Lower lobe of right lung (tissue), 2 donors: Measurements from ENCODE around the gene EVPL. TPM values are rescaled to one million over a fixed set of nuclear protein-coding genes. Genes with fewer than 3 reads are reported as not detected.
A peak's percentile ranks its signal among the peaks of the same experiment; 100 is the strongest.

Experiments
- ATAC-seq, 2 donors: fragments of 200-7000 bp; cut with Tn5 transposase; one replicate each; pipeline ENCODE4 v1.9.1; 2020 to 2022; ENCODE audit warnings: mild to moderate bottlenecking in 2 of 2, moderate library complexity in 2 of 2
- DNase-seq: peaks from one replicate; pipeline ENCODE4 v3.0.0-alpha.2; 2020
- H3K27ac ChIP-seq: fragments of 200-600 bp; one replicate; pipeline ENCODE4 v1.8.0; 2022
- H3K27me3 ChIP-seq: fragments of 200-600 bp; one replicate; pipeline ENCODE4 v1.8.0; 2022; ENCODE audit warnings: low read depth
- H3K36me3 ChIP-seq: fragments of 200-600 bp; one replicate; pipeline ENCODE4 v1.8.0; 2022; ENCODE audit warnings: mild to moderate bottlenecking
- H3K4me1 ChIP-seq: fragments of 200-600 bp; one replicate; pipeline ENCODE4 v1.8.0; 2022
- H3K4me3 ChIP-seq: fragments of 200-600 bp; one replicate; pipeline ENCODE4 v1.8.0; 2022; ENCODE audit warnings: mild to moderate bottlenecking
- H3K9me3 ChIP-seq: fragments of 200-600 bp; one replicate; pipeline ENCODE4 v1.8.0; 2022
- intact Hi-C: fragments of 100-400 bp; cut with DNase I; formaldehyde crosslinking; loops from one replicate; pipeline ENCODE4 v1.11.0; 2022
- total RNA-seq: library from RNA; stranded (reverse); fragmentation: NEBNext Ultra II Directional; extraction: Animal tissue kit (Norgen Biotek cat#: 25700); gene quantifications from one replicate; pipeline ENCODE4 v1.2.1, GENCODE V29; 2021
- TF ChIP-seq, protein P1 (sequence below): fragments of 200-600 bp; IDR thresholded peaks from one replicate; pipeline ENCODE4 v1.8.0; 2022; ENCODE audit warnings: antibody characterized with exemption, mild to moderate bottlenecking
- donor health status: DM: no; HTN: yes; CAD: no; lungs with severe emphysema.

The EVPL gene
- total RNA-seq, 1 donor from 2014 or later = 36.8 TPM

DNA sequence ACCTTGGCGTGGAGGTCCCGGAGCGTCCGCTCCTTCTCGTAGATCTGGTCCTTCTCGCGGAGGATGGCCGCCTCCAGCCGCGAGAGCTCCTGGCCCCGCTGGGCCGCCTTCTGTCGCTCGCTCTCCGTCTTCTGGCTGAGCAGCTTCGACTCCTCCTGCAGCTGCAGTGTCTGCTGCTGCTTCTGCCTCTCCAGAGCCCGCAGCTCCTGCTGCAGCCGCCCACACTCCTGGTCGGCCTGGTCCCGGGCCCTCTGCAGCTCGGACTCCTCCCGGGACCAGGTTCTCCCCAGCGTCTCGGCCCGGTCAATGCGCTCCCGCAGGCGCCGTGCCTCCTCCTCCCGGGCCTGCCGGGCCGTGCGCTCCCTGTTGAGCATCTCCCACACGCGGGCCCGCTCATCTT, 18.9 kb downstream of the EVPL start:
- peaks cover 40% of the 10 kb centered on the region for H3K36me3 ChIP-seq
- ATAC-seq = no peak
- no peaks in the 10 kb centered on the region for H3K9me3 ChIP-seq
- intact Hi-C loops = loop anchor here (10.0 kb wide), 1 partner anchor 103 kb away; the partner anchor contains the start of gene MRPL38
- DNase-seq = no peak
- peaks cover 26% of the 10 kb centered on the region for H3K4me1 ChIP-seq
- H3K27me3 ChIP-seq = no peaks in the 10 kb centered on the region
- H3K27ac ChIP-seq = no peak overlapping the region
- no peak overlapping the region for H3K4me3 ChIP-seq
- TF ChIP-seq, protein P1, sequence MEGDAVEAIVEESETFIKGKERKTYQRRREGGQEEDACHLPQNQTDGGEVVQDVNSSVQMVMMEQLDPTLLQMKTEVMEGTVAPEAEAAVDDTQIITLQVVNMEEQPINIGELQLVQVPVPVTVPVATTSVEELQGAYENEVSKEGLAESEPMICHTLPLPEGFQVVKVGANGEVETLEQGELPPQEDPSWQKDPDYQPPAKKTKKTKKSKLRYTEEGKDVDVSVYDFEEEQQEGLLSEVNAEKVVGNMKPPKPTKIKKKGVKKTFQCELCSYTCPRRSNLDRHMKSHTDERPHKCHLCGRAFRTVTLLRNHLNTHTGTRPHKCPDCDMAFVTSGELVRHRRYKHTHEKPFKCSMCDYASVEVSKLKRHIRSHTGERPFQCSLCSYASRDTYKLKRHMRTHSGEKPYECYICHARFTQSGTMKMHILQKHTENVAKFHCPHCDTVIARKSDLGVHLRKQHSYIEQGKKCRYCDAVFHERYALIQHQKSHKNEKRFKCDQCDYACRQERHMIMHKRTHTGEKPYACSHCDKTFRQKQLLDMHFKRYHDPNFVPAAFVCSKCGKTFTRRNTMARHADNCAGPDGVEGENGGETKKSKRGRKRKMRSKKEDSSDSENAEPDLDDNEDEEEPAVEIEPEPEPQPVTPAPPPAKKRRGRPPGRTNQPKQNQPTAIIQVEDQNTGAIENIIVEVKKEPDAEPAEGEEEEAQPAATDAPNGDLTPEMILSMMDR = no peak

DNA sequence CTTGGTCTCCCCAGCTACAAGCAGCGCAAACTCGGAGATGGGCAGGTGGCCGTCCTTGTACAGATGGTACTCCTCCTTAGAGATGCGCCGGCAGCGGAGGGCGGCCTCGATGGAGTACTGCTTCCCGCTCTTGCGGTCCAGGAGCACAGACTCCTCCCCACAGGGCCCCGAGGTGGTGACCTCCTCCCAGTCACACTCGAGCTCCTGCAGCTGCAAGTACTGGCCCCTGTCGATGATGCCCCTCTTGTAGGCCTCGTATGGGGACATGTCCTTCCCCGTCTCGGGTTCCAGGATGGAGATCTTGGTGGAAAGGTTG, 19.3 kb downstream of the EVPL start:
- intact Hi-C loops = loop anchor here (10.0 kb wide), 1 partner anchor 103 kb away; the partner anchor contains the start of gene MRPL38

DNA sequence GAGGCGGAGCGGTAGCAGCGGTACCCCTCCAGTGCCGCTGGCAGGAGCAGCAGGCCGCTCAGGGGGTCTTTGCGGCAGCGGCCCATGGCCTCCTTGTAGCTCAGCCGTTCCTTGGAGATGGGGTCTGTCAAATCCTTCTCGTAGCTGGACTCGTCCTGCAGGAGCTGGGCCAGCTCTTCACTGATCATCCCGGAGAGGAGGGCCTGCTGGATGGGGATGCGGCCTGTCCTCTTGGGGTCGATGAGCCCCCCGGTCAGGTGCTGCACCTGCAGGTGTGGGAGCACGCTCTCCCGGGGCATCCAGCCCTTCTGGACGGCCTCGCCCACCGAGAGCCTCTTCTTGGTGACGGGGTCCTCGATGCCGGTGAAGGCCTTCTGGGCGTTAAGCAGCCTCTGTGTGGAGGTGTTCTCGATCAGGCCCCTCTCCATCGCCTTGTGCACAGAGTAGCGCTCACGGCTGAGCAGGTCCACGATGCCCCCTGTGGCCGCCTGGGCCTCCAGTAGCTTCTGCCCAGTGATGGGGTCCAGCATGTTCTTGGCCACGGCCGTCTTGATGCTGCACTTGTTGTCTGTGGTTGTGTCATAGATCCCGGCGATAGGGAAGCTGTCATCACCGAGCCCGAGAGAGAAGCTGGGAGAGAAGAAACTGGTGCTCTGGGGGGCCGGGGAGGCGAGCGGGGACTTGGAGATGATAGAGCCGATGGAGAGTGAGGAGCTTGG, 19.8 kb downstream of the EVPL start:
- ATAC-seq (no peak), DNase-seq (no peak)
- intact Hi-C loops = loop anchor here (10.0 kb wide), 1 partner anchor 102 kb away; the partner anchor contains the start of gene MRPL38
- H3K9me3 ChIP-seq = no peaks in the 10 kb centered on the region
- H3K27ac ChIP-seq = no peak overlapping the region
- TF ChIP-seq, protein P1 = no peak
- peaks cover 41% of the 10 kb centered on the region for H3K36me3 ChIP-seq
- no peaks in the 10 kb centered on the region for H3K27me3 ChIP-seq
- no peak overlapping the region for H3K4me3 ChIP-seq
- peaks cover 33% of the 10 kb centered on the region for H3K4me1 ChIP-seq

More for the DNA sequence above, 19.3 kb downstream of the EVPL start:
- no peak overlapping the region for H3K4me3 ChIP-seq
- H3K4me1 ChIP-seq = peaks cover 30% of the 10 kb centered on the region
- H3K27ac ChIP-seq = no peak overlapping the region
- peaks cover 40% of the 10 kb centered on the region for H3K36me3 ChIP-seq
- H3K9me3 ChIP-seq = no peaks in the 10 kb centered on the region
- no peak for ATAC-seq
- TF ChIP-seq, protein P1 = no peak
- DNase-seq = no peak
- H3K27me3 ChIP-seq = no peaks in the 10 kb centered on the region

DNA sequence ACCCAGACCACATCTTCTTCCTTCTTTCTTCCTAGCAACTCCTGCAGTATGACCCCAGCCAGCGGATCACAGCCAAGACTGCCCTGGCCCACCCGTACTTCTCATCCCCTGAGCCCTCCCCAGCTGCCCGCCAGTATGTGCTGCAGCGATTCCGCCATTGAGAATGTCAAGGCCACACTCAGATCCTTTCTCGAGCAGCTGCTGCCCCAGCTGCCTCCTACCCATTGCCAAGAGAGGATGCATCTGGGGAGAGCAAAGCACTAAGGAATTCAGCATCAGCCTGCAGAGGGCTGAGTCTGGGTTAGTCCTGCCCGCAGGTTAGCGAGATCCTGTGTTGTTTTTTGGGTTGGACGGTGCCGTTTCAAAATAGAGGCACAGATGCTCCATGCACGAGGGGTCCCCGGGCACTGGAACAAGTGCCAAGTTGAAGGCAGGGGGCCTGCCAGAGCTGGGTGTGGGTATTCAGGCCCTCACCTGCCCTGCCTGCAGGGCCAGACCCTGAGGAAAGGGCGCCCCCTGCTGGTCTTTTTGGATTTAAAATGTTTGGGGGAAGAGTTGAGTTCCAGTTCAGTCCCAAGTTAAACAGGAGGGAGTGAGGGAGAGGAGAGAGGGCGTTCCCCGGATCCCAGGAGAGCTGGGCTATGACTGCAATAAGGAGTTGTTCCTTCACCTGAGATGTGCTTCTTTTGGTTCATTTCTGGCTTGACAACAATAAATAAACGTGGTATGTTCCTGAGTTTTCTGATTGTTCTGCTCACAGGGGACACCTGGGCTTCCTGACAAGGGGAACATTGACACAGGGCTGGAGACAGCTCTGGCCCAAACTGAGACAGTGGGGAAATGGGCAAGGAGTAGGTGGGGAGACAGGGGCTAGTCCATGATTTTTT, 21.6 kb downstream of the EVPL start:
- Histone ChIP-seq H3K4me3 (no peak overlapping the region), H3K9me3 (no peaks in the 10 kb centered on the region), H3K27me3 (no peaks in the 10 kb centered on the region), H3K36me3 (peaks cover 33% of the 10 kb centered on the region), H3K4me1 (peaks cover 33% of the 10 kb centered on the region), H3K27ac (peak overlapping the region; percentile 25)
- TF ChIP-seq, protein P1 = peak; percentile 73
- no peak for DNase-seq
- ATAC-seq = peak; percentile 37 to 66
- intact Hi-C loops = loop anchor here (10.0 kb wide), 1 partner anchor 101 kb away; the partner anchor contains the start of gene MRPL38

DNA sequence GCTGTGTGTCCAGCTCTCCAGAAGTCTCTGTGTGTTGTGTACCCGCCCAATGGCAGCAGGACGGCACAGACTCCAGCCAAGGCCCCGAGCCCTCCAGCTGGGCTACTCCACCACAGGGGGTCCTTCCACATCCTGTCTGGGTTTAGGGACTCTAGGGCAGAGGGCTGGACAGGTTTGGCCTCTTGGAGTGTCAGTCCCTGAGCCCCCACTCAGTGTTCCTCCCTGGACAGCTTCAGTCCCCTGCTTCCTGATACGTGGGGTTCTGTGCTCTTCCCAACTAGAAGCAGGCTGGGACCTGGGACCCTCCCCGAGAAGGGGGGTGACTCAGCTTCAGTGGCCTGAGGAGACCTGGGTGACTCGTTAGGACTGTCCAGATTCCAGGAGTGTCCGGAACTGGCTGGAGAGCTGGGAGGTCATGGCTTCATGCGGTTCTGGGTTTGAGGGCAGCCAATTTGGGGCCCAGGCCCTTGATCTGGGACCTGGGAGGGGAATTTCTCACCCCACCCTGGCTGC, 22.3 kb downstream of the EVPL start:
- Histone ChIP-seq H3K27me3 (no peaks in the 10 kb centered on the region), H3K4me1 (peaks cover 33% of the 10 kb centered on the region), H3K9me3 (no peaks in the 10 kb centered on the region), H3K27ac (peak overlapping the region; percentile 25), H3K36me3 (peaks cover 34% of the 10 kb centered on the region), H3K4me3 (no peak overlapping the region)
- intact Hi-C loops = loop anchor here (10.0 kb wide), 1 partner anchor 100 kb away; the partner anchor contains the start of gene MRPL38
- DNase-seq = no peak
- no peak for ATAC-seq
- TF ChIP-seq, protein P1 = no peak
